Posterior cingulate gyrus (tissue), 11 donors: ENCODE measurements around the gene RIPK4.
"Not testable (repeated sequence)": the region's sequence is repeated elsewhere in the genome, so short reads cannot be mapped to it uniquely, and the experiment has no call there.

Experiments
- DNase-seq, 10 donors: peaks; one replicate each; pipeline versions ENCODE4 v3.0.0 to v3.0.0-alpha.2; 2020 to 2021; ENCODE audit warnings: mixed read lengths in 3 of 10
- intact Hi-C: fragments of 100-400 bp; cut with DNase I; formaldehyde crosslinking; loops from one replicate; pipeline ENCODE4 v1.15.1; 2023

Gene RIPK4

DNA sequence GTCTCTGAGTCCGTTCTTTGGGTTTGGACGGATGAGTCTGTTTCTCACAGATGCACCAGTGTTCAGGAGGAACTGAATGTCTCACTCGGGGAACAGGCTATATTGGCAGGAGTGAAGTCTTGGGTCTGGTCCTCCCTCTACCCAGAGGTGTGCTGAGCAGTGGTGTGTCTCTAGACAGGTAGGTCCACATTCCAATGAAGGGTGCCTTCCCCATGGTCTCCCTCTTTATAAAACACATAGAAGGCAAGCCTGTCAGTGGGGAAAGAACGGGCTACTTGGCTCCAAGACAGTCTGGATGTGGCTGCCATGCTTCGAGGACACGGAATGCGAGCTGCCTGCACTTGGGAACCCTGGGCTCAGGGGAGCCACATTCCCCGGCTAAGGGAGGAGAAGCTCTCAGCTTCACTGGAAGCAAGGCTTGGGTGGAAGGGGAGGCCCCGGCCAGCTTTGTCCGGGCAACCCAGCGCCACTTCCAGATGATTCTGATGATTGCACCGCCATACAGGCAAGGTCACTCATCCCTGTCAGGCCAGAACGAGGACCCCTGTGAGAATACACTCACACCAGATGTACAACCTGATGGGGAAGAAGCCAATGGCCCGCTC lies 29.7 kb upstream of the RIPK4 start:
- peak in 2 of 10 donors; percentile 67 for DNase-seq
- intact Hi-C loops: no loop called here

DNA sequence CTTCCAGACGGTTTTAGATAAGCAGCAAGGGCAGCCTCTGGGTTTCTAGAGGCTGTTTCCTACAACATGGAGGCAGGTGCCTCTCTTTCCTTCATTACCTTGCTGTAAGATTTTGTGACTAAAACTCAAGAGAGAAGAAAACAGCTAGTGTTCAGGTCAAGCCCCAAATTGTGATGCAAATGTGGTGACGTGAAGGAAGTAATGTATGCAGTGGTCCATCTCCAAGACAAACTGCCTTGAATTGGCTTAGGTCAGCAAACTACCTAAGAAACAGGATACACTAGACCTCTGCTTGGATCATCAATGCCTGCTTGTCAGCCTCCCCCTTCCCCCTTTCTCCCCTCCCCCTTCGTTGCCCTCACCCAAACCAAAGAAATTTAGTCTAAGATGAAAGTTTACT lies 28.9 kb upstream of the RIPK4 start:
- DNase-seq: no peak
- intact Hi-C loops: no loop called here

DNA sequence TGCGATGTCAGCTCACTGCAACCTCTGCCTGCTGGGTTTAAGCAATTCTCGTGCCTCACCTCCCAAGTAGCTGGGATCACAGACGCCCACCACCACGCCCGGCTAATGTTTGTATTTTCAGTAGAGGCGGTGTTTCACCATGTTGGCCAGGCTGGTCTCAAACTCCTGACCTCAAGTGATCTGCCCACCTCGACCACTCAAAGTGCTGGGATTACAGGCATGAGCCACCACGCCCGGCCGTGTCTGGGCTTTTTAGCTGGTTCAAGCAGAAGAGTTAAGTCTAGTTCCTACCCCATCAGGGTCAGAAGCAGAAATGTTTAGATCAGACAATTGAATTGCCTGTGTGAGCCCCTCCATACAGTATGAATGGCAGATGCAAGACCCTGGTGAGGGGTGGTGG lies 27.7 kb upstream of the RIPK4 start:
- intact Hi-C loops: no loop called here
- DNase-seq: peak in 1 of 10 donors; percentile 55

DNA sequence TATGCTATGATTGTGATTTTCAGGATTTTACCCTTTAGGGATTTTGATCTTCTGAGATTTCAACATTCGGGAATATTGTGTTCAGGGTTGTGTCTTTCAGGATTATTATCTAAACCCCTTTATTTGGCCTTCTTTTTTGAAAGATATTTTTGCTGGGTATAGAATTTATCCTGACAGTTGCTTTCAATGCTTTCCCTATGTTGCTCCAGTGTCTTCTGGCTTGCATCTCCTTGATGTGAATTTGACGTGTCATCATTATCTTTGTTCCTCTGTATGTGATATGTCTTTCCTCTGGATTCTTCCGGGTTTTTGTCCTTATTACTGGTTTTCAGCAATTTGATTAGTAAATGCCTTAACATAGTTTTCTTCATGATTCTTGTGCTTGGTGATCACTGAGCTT lies 25.9 kb upstream of the RIPK4 start:
- intact Hi-C loops: no loop called here
- DNase-seq: no peak

DNA sequence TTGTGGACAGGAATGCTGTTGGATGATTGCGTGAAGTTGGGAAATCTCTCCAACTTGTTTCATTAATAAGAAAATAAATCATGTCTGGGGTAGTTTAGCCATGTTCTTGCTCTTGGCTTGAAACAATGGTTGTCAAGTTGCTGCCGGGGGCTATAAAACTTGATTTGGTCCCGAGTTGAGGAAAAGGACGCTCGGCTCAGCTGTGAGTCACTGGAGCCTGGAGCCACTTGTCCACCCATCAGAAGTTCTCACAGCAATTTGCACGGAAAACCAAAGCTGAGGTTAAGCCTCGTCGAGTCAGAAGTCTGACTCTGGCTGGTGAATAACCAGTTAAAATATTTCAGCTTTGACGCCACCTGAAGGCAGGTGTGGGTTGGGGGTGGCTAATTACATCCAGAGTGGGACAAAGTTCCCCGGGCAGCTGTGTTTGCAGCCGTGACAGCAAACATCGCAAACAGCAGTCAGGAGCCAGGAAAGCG lies 19.7 kb upstream of the RIPK4 start:
- DNase-seq: peak in 1 of 10 donors; percentile 14
- intact Hi-C loops: no loop called here

DNA sequence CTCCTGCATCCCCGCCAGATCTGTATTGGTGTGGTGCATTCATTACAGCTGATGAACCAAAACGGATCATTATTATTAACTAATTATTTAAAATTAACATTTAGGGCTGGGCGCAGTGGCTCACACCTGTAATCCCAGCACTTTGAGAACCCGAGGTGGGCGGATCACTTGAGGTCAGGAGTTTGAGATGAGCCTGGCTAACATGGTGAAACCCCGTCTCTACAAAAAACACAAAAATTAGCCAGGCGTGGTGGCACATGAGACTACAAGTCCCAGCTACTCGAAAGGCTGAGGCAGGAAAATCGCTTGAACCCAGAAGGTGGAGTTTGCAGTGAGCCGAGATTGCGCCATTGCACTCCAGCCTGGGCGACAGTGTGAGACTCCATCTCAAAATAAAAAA lies 18.4 kb upstream of the RIPK4 start:
- DNase-seq: peak in 1 of 10 donors; percentile 18
- intact Hi-C loops: not testable (repeated sequence)

DNA sequence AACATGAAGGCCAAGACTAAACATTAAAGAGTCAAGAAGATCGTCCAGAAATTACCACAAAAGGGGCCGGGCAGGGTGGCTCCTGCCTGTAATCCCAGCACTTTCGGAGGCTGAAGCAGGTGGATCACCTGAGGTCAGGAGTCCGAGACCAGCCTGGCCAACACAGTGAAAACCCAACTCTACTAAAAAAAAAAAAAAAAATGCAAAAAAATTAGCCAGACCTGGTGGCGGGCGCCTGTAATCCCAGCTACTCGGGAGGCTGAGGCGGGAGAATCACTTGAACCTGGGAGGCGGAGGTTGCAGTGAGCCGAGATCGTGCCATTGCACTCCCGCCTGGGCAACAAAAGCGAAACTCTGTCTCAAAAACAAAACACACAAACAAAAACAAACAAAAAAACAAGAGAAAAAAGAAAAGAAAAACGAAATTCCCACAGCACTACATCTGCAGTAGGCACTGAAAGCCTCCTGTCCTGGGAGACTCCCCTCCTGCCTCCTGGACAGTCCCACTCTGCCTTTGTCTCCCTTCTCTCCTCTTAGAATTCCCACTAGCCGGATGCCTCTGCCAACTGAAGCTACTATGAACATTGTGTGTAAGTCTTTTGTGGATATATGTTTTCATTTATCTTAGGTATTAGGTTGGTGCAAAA lies 17.7 kb upstream of the RIPK4 start:
- DNase-seq: peak in 1 of 10 donors; percentile 49
- intact Hi-C loops: no loop called here

DNA sequence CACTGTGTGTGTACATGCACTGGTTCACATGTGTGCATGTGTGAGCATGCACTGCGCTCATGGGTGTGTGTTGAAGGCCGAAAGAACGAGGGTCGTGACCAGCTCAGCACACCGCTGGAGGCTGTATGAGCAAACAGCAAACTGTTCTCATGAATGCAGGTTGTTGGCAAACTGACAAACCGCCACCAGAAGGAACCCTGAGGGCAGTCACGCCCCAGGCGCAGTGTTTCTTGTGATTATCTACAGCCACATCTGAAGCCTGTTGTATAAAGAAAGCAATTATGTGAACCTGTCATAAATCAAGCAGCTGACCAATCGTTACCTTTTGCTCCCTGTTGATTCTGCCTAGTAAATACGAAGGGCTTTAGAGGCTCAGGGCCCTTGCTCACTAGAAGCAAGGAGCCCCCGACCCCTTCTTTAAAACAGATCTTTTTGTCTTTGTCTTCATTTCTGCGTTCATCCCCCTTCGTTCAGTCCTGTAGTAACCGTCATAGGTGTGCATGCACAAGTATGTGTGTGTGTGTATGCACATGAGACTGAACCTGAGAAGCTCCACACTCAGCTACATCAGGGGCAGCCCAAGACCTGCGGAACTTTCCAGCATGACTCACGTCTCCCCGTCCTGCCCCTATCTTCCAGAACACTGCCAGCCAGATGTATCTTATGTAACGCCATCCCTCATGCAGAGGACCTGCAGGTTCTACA lies 16.8 kb upstream of the RIPK4 start:
- intact Hi-C loops: no loop called here
- DNase-seq: peak in 1 of 10 donors; percentile 48

DNA sequence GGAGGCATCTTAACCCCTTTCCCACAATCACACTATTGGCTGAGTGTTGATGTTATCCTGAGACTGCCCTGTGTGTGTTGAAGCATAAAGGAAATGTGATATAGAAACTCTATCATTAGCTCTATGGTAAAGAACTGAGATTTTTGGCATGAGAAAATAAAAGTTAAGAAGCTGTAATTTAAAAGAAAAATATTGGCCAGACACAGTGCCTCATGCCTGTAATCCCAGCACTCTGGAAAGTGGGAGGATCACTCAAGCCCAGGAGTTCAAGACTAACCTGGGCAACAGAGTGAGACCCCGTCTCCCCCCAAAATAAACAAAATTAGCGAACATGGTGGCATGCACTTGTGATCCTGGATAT lies 14.2 kb upstream of the RIPK4 start:
- intact Hi-C loops: no loop called here
- DNase-seq: peak in 1 of 10 donors; percentile 8

DNA sequence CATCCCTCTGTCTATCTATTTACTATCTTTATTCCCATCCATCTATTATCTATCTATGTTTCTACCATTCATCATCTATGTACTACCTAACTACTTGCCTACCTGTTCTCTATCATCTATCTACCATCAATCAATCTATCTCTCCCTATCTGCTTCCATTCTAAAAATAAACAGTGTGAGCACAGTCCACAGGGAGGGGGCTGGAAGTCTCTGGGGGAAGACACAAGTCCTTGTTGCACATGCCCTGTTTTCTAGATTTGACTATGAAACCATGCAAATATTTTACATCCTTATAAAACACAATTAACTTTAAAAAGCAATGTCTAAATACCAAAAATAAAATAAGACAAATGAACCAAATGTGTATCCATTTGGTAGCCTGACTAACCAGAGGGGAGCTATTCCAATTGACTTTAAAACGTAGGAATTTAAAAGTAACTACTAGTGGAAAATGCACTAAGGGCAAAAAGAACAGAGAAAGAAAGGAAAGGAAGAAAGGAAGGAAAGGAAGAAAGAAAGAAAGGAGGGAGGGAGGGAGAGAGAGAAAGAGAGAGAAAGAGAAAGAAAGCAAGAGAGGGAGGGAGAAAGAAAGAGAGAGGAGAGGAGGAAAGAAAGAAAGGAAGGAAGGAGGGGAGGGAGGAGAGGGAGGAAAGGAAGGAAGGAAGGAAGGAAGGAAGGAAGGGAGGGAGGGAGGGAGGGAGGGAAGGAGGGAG lies 13.6 kb upstream of the RIPK4 start:
- DNase-seq: no peak
- intact Hi-C loops: no loop called here

DNA sequence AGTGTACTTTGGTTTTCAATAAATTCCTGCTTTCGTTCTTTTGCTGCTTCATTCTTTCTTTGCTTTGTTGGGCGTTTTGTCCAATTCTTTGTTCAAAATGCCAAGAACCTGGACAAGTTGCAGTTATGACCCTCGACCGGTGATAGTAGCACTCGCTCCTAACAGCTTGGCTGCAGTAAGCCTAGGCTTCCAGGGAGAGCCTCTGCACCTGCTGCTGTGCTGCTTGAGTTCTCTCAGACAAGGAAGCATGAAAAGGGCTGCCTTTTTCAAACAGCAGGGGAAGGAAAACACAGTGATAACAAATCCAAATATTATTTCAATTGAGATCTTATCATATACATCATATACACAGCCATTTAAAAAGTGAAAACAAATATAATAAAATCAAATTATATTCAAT lies 12.8 kb upstream of the RIPK4 start:
- intact Hi-C loops: loop anchor here (2.0 kb wide), 2 partner anchors 167 to 497 kb away; no protein-coding TSS in a partner anchor
- peak in 2 of 10 donors; percentile 22 to 50 for DNase-seq

DNA sequence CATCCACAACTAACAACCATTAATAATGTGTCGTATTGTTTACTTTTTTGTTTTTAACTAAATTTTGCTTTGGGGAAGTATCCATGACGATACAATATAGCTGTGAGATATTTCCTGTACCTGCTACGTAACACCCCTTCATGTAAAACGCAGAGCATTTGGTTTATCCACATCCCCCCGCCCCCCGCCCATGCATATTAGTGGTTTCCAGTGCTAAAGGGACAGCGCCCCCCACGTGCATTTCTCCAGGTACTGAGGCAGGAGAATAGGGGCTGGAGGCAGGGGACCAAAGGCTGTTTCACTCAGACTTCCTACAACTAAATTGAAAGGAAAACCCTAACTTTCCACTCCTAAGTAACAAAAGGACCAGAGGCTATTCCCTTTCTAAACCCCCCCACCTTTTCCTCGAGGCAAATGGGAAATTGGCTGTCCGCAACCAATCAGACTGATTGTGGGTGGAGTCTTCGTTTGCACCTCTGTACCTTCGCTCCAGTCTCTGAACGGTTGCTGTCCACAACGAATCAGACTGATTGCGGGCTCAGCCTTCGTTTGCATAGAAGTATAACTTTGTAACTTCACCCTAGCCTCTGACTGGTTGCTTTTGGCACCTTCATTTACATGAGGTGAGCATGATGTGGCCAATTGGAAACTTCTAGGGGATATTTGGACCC lies 12.2 kb upstream of the RIPK4 start:
- DNase-seq: no peak
- intact Hi-C loops: loop anchor here (2.0 kb wide), 2 partner anchors 166 to 496 kb away; no protein-coding TSS in a partner anchor

DNA sequence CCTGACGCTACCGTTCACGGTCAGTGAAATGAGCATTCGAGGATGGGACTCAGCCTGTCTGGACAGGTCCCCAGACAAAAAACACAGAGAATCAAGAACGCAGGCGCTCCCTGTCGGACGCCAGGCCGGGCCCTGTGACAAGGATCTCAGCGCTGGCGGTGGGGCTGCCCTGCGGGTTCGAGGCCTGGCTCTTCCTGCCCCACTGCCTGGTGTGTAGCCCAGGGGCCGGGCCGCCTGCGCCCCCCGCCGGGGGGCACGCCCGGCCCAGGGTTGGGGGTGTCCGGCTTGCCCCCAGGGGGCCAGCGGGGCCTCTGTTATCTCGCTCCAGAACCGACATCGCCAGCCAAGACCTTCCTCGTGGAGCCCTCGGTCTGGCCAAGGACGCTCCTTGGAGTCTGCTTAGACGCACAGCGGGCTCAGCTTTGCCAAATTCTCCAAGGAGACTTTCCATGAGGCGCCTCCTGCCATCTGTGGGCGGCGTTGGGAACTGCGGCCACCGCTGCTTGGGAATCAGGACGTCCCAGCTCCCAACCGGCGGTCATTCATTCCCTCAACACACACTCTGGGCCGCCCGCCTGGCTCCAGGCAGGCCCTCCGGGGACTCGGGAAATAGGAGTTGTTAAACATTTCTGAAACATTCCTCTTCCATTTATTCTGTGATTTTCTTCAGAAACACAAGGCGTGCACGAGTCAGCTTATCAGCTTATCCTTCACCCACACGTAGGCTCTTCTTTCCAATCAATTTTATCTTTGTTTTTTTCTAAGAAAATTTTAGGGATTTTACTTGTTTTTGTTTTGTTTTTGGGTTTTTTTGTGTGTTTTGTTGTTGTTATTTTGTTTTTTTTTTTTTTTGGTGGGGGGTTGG lies 11.3 kb upstream of the RIPK4 start:
- intact Hi-C loops: loop anchor here (2.0 kb wide), 2 partner anchors 165 to 495 kb away; no protein-coding TSS in a partner anchor
- peak; percentile 65 to 97 (median 85) for DNase-seq

DNA sequence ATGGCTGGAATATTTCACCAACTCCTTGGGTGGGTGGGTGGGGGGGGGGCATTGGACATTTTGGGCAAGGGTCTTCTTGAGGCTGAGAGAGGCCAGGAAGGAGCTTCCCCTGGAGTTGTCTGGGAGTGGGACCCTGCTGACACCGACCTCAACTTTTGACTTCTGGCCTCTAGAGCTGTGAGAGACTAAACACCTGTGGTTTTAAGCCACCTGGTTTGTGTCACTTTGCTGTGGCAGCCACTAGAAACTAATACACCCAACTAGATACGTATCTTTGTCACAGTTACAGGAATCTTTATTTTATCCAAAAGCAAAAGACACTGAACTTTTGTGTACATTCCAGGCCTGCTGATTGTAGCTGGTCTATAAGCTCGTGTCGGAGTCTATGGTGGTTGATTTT lies 9.9 kb upstream of the RIPK4 start:
- intact Hi-C loops: no loop called here
- DNase-seq: peak in 1 of 10 donors; percentile 9

DNA sequence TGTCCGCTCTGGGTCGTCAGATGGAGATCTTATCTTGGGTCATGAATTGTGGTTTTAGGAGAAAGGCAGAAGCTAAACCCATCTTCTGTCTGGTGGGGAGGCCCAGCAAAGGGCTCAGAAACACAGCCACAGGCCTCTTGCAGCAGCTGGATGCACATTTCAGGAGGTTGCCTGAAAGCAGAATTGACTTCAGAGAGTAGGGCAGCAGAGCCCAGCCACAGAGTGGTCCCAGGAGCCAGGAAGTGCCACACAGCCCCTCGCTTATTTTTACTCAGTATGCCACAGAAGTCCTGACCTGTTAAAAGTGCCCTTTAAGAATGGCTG lies 8.3 kb upstream of the RIPK4 start:
- no peak for DNase-seq
- intact Hi-C loops: no loop called here

DNA sequence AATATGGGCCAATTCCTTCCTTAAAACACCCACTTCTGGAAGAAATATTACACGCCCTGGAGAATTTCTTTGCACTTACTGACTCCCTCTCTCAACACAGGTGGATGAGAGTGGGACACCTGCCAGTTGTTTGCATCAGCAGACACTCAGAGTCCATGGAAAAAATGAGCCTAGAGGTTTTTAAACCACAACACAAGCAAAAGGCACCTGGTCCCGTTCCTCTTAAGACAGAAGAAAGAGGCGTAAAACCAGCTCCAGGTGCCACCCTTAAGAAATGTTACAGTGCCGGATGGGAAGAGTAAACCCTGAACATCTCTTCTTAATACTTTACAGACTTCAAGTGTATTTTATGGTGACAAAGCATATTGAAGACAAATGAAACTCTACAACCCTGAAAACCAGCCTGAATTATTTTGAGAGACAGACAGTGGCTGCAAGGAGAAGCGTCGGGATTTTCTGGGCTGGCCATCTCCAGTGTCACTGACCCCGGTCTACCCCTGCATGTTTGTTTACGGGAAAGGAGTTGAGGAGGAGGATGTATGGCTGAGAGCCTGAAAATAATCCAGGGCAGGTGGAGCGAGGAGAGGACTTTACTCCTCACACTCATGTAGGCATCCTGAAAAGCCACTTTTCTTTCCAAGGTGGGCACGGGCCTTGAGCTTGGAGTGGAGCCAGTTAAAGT lies 7.8 kb upstream of the RIPK4 start:
- intact Hi-C loops: no loop called here
- peak in 2 of 10 donors; percentile 20 to 48 for DNase-seq

DNA sequence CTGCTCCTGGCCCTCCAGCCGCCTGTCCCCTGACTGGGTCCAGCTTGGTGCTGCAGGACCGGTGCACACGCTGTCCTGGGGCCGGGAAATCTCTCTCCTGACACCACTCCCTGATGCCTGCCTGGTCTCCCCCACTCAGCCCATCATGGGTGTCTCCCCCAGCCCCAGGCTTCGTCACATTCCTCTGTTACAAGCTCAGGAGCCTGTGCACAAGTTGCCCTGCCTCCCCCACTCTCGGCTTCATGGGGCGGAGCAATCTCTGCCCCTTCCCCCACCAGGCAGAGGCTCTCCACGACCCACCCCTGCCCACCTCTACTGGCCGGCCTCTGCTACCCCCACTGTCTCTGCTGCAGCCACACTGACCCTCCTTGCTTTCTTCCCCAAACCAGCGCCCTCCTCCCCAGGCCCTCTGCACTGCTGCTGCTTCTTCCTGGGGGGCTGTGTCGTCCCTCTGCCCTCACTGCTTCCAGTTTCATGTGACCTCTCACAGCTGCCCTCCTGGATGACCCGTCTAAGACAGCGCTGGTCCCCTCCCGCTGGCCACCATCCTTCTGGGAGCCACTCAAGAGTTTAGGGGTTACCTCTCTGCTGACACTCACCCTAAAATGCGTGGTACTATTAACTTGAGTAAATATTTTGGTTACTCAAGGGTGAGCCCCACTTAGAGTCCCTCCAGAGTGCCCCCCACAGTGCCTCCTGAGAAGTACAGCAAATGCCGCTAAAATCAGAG lies 5.7 kb upstream of the RIPK4 start:
- intact Hi-C loops: no loop called here
- DNase-seq: peak in 2 of 10 donors; percentile 50 to 62

DNA sequence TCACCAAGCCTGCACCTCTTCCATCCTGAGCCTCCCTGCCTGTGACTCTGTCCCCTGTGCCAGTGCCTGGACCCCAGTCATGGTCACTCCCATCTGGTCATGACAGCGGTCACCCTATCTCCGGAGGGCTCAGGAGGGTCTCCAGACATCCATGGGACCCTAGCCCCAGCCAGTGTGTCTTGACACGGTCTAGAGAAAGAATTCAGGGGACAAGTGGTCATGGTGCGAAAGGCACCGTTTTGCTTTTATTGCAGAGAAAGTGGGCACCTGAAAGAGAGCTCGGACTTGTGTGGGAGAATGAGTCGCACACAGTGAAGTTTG lies 4.7 kb upstream of the RIPK4 start:
- intact Hi-C loops: no loop called here
- DNase-seq: peak in 2 of 10 donors; percentile 27 to 35
